GM23338 (cell line): Measurements from ENCODE around the gene DNLZ. TPM values are rescaled to one million over a fixed set of nuclear protein-coding genes. Genes with fewer than 3 reads are reported as not detected.

Source experiments
- EZH2 ChIP-seq: fragments of 200-600 bp; sonication (generic); IDR thresholded peaks from one replicate; pipeline ENCODE4 v1.8.0; 2017; ENCODE audit warnings: antibody characterized with exemption, mild to moderate bottlenecking, low read depth; ENCODE audit not compliant: unreplicated experiment
- EZH2phosphoT487 ChIP-seq: fragments of 200-600 bp; sonication (generic); IDR thresholded peaks from one replicate; pipeline ENCODE4 v1.8.1; 2018; ENCODE audit warnings: antibody characterized with exemption; ENCODE audit not compliant: unreplicated experiment
- POLR2AphosphoS5 ChIP-seq: IDR thresholded peaks from 2 replicates; pipeline ENCODE4 v1.6.1; 2016; ENCODE audit warnings: antibody characterized with exemption, low read depth
- STAT1 ChIP-seq: IDR thresholded peaks from one replicate; pipeline ENCODE4 v1.6.1; 2016; ENCODE audit warnings: antibody characterized with exemption; ENCODE audit not compliant: unreplicated experiment
- ZNF114 ChIP-seq: fragments of 250-450 bp; sonication (Bioruptor Pico); IDR thresholded peaks from 2 replicates; pipeline ENCODE4 v1.5.0; 2020; ENCODE audit warnings: mild to moderate bottlenecking, moderate library complexity
- polyA plus RNA-seq: library from polyadenylated mRNA; unstranded; fragments of >200 nt; fragmentation: Nextera tagmentation; extraction: Ambion mirVana; gene quantifications from 2 replicates; pipeline ENCODE4 v1.2.1, GENCODE V29; 2016
- total RNA-seq: library from RNA; depleted of rRNA; stranded (reverse); fragments of >200 nt; shearing (Covaris generic); gene quantifications from 2 replicates; pipeline ENCODE4 v1.2.3, GENCODE V29; 2014; rRNA removed
- TF ChIP-seq, protein P1 (sequence below): IDR thresholded peaks from 2 replicates; pipeline ENCODE4 v1.6.1; 2016; ENCODE audit warnings: antibody characterized with exemption
- TF ChIP-seq, protein P2 (sequence below): IDR thresholded peaks from one replicate; pipeline ENCODE4 v1.6.1; 2018; ENCODE audit warnings: antibody characterized with exemption; ENCODE audit not compliant: unreplicated experiment

The DNLZ gene
- total and polyA plus RNA-seq, 2 experiments from 2014 or later = 33.4 to 53.9 TPM

DNA sequence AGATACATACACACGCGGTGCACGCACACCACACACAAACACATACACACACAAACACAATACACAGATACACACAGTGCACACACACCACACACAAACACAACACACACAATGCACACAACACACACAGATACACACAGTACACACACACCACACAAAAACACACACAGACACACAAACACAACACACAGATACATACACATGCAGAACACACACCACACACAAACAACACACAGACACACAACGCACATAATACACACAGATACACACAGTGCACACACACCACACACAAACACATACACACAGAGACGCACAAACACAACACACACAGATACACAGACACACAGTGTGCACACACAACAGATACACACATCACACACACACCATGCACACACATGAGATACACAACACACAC is 53.7 kb downstream of the DNLZ start (continued):
- TF ChIP-seq, protein P1, sequence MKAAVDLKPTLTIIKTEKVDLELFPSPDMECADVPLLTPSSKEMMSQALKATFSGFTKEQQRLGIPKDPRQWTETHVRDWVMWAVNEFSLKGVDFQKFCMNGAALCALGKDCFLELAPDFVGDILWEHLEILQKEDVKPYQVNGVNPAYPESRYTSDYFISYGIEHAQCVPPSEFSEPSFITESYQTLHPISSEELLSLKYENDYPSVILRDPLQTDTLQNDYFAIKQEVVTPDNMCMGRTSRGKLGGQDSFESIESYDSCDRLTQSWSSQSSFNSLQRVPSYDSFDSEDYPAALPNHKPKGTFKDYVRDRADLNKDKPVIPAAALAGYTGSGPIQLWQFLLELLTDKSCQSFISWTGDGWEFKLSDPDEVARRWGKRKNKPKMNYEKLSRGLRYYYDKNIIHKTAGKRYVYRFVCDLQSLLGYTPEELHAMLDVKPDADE = no peak
- TF ChIP-seq POLR2AphosphoS5 (no peak), EZH2 (no peak), EZH2phosphoT487 (no peak), ZNF114 (CRISPR knock-in tag) (no peak), STAT1 (no peak)
- TF ChIP-seq, protein P2, sequence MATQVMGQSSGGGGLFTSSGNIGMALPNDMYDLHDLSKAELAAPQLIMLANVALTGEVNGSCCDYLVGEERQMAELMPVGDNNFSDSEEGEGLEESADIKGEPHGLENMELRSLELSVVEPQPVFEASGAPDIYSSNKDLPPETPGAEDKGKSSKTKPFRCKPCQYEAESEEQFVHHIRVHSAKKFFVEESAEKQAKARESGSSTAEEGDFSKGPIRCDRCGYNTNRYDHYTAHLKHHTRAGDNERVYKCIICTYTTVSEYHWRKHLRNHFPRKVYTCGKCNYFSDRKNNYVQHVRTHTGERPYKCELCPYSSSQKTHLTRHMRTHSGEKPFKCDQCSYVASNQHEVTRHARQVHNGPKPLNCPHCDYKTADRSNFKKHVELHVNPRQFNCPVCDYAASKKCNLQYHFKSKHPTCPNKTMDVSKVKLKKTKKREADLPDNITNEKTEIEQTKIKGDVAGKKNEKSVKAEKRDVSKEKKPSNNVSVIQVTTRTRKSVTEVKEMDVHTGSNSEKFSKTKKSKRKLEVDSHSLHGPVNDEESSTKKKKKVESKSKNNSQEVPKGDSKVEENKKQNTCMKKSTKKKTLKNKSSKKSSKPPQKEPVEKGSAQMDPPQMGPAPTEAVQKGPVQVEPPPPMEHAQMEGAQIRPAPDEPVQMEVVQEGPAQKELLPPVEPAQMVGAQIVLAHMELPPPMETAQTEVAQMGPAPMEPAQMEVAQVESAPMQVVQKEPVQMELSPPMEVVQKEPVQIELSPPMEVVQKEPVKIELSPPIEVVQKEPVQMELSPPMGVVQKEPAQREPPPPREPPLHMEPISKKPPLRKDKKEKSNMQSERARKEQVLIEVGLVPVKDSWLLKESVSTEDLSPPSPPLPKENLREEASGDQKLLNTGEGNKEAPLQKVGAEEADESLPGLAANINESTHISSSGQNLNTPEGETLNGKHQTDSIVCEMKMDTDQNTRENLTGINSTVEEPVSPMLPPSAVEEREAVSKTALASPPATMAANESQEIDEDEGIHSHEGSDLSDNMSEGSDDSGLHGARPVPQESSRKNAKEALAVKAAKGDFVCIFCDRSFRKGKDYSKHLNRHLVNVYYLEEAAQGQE = no peak

Other genes starting within 250 kb of the DNLZ start
- 32.6 and 39.2 TPM in 2 replicates for gene TMEM250, start 244.9 kb downstream of the DNLZ start, total RNA-seq
- 11.8 and 12.2 TPM in 2 replicates for gene TMEM250, start 244.9 kb downstream of the DNLZ start, polyA plus RNA-seq
- gene LHX3, start 158.6 kb downstream of the DNLZ start, total RNA-seq = not detected in 2 replicates
- gene LHX3, start 158.6 kb downstream of the DNLZ start, polyA plus RNA-seq = 0.08 TPM in 1 of 2 replicates, not detected in the other
- 25.5 and 29.2 TPM in 2 replicates for gene QSOX2, start 117.9 kb downstream of the DNLZ start, total RNA-seq
- gene QSOX2, start 117.9 kb downstream of the DNLZ start, polyA plus RNA-seq = 9.2 and 10.5 TPM in 2 replicates
- gene CCDC187, start 59.6 kb downstream of the DNLZ start, total RNA-seq = 0.14 TPM in 1 of 2 replicates, not detected in the other
- not detected in 2 replicates for gene CCDC187, start 59.6 kb downstream of the DNLZ start, polyA plus RNA-seq
- 21.3 and 23.2 TPM in 2 replicates for gene GPSM1, start 36.2 kb downstream of the DNLZ start, total RNA-seq
- 4.8 and 5.6 TPM in 2 replicates for gene GPSM1, start 36.2 kb downstream of the DNLZ start, polyA plus RNA-seq
- 0.49 and 1.1 TPM in 2 replicates for gene CARD9, start 9.9 kb upstream of the DNLZ start, total RNA-seq
- gene CARD9, start 9.9 kb upstream of the DNLZ start, polyA plus RNA-seq = 0.63 and 0.92 TPM in 2 replicates
- 20.4 and 22.7 TPM in 2 replicates for gene SNAPC4, start 36.4 kb upstream of the DNLZ start, total RNA-seq
- gene SNAPC4, start 36.4 kb upstream of the DNLZ start, polyA plus RNA-seq = 8.8 and 10.2 TPM in 2 replicates
- 79.7 and 91.9 TPM in 2 replicates for gene ENTR1, start 46.9 kb upstream of the DNLZ start, total RNA-seq
- 25.6 and 29.9 TPM in 2 replicates for gene ENTR1, start 46.9 kb upstream of the DNLZ start, polyA plus RNA-seq
- 83.3 and 88.2 TPM in 2 replicates for gene PMPCA, start 46.9 kb upstream of the DNLZ start, total RNA-seq
- 54.6 and 61.3 TPM in 2 replicates for gene PMPCA, start 46.9 kb upstream of the DNLZ start, polyA plus RNA-seq
- 10.9 and 13.4 TPM in 2 replicates for gene INPP5E, start 76.1 kb upstream of the DNLZ start, total RNA-seq
- 5.8 TPM in 2 replicates for gene INPP5E, start 76.1 kb upstream of the DNLZ start, polyA plus RNA-seq
- 54.3 and 59.2 TPM in 2 replicates for gene SEC16A, start 119.3 kb upstream of the DNLZ start, total RNA-seq
- gene SEC16A, start 119.3 kb upstream of the DNLZ start, polyA plus RNA-seq = 34.0 and 35.7 TPM in 2 replicates
- 78.7 and 97.2 TPM in 2 replicates for gene NOTCH1, start 182.3 kb upstream of the DNLZ start, total RNA-seq
- 9.9 and 10.3 TPM in 2 replicates for gene NOTCH1, start 182.3 kb upstream of the DNLZ start, polyA plus RNA-seq